ENCODE data around the gene AFTPH. TPM values are rescaled to one million over a fixed set of nuclear protein-coding genes. Genes with fewer than 3 reads are reported as not detected.

AFTPH gene
- total RNA-seq, 1 experiment from 2014 or later, result 13.5 TPM

DNA sequence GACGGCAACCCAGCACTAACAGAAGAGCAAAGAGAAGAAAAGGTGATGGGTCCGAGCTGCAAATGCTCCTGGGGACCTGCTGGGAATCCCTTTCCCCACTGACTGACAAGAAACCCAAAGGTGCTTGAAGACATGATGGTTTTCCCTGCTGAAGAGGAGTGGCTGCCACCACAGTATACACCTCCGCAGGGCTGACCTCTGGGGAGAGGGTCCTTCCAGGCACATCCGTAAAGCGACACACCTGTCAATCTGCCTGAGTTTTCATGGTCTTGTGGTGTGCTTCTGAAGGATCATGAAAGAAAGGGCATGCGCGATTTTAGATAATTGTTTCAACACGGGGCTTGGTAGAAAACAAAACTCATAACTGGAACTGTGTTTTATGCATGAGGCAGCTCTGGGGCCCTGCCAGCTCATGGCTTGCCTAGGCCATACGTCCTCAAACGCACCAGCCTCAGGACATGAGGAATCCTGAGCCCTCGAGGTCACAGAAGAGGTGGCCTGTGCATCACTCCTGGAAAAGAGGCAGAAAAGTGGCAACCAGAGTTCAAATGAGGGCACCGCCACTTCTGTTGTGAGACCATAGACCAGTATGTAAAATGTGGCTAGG, 77.8 kb downstream of the AFTPH start:
- Histone ChIP-seq H3K9me3 (ENCODE audit: control insufficient read depth, low read depth, low read length) (no peaks in the 10 kb centered on the region), H2AFZ (ENCODE audit: low read length) (no peak overlapping the region), H3K27ac (ENCODE audit: insufficient read length, low read depth, low read length) (no peak overlapping the region), H4K91ac (ENCODE audit: insufficient read length, low read depth, low read length) (no peak overlapping the region), H3K4me1 (ENCODE audit: insufficient read depth, low read length) (no peaks in the 10 kb centered on the region), H4K8ac (replicated peaks; ENCODE audit: insufficient read length, low read depth, low read length) (no peak overlapping the region), H2BK20ac (ENCODE audit: low read depth, low read length, poor library complexity, severe bottlenecking) (no peak overlapping the region), H2AK5ac (ENCODE audit: insufficient read length, low read length) (no peak overlapping the region), H3K14ac (ENCODE audit: insufficient read depth, low read length) (no peak overlapping the region), H3K79me2 (ENCODE audit: insufficient read depth, low read length) (no peaks in the 10 kb centered on the region), H3K27me3 (ENCODE audit: insufficient read depth, low read length) (no peaks in the 10 kb centered on the region), H2BK15ac (ENCODE audit: low read depth, low read length) (no peak overlapping the region), H4K20me1 (ENCODE audit: control insufficient read depth, insufficient read depth, insufficient read length) (no peaks in the 10 kb centered on the region), H4K5ac (ENCODE audit: insufficient read length, low read depth, low read length) (no peak overlapping the region), H3K79me1 (ENCODE audit: insufficient read depth, low read depth, low read length, poor library complexity, severe bottlenecking) (no peaks in the 10 kb centered on the region), H3K4me2 (ENCODE audit: insufficient read depth, insufficient read length, low read length) (no peak overlapping the region), H3K23ac (ENCODE audit: insufficient read length, low read depth, low read length) (no peak overlapping the region), H2BK12ac (ENCODE audit: insufficient read length, low read depth, low read length) (no peak overlapping the region), H3K9ac (ENCODE audit: extremely low read depth, insufficient read length, low read length) (no peak overlapping the region), H3T11ph (ENCODE audit: low read length) (no peak overlapping the region), H3K18ac (ENCODE audit: insufficient read length, low read depth, low read length) (no peak overlapping the region), H3K23me2 (ENCODE audit: insufficient read length, low read depth, low read length, poor library complexity, severe bottlenecking) (no peaks in the 10 kb centered on the region), H3K56ac (ENCODE audit: insufficient read length, low read depth, low read length) (no peak overlapping the region), H3K4ac (ENCODE audit: low read depth, low read length) (no peak overlapping the region), H2BK120ac (ENCODE audit: low read depth, low read length, poor library complexity, severe bottlenecking) (no peak overlapping the region), H2BK5ac (ENCODE audit: insufficient read length, low read length) (no peak overlapping the region)
- Mint-ChIP-seq H3K9me3 (peaks cover 4 to 7% of the 10 kb centered on the region in 2 experiments; a peak in 4 of 5 replicates), H3K27me3 (ENCODE audit: low read depth) (peaks cover 8% of the 10 kb centered on the region), H3K36me3 (ENCODE audit: insufficient read depth in 1 of 3, low read depth in 3 of 3) (peaks cover 4 to 12% (median 4%) of the 10 kb centered on the region in 3 experiments; a peak in 4 of 7 replicates), H3K4me1 (peaks cover 8 to 11% of the 10 kb centered on the region in 2 experiments; a peak in 3 of 4 replicates), H3K27ac (no peak overlapping the region), H3K4me3 (no peak overlapping the region; a peak in 1 of 5 replicates)
- TF ChIP-seq, protein P1, sequence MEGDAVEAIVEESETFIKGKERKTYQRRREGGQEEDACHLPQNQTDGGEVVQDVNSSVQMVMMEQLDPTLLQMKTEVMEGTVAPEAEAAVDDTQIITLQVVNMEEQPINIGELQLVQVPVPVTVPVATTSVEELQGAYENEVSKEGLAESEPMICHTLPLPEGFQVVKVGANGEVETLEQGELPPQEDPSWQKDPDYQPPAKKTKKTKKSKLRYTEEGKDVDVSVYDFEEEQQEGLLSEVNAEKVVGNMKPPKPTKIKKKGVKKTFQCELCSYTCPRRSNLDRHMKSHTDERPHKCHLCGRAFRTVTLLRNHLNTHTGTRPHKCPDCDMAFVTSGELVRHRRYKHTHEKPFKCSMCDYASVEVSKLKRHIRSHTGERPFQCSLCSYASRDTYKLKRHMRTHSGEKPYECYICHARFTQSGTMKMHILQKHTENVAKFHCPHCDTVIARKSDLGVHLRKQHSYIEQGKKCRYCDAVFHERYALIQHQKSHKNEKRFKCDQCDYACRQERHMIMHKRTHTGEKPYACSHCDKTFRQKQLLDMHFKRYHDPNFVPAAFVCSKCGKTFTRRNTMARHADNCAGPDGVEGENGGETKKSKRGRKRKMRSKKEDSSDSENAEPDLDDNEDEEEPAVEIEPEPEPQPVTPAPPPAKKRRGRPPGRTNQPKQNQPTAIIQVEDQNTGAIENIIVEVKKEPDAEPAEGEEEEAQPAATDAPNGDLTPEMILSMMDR (conservative IDR thresholded peaks at IDR 0.05), result no peak
- no CpG with 5 or more reads among the region's 12 CpGs for WGBS (ENCODE audit: extremely low coverage, insufficient read length, low lambda C conversion rate)
- DNase-seq, result no peak

Measured in H9 (cell line).